Fibroblast of gingiva (primary cell): Measurements from ENCODE around the gene CDKN2C.

ENCODE experiments used
- DNase-seq: peaks from one replicate; pipeline ENCODE4 v3.0.0-alpha.2; 2011; ENCODE audit warnings: low read depth

CDKN2C gene

DNA sequence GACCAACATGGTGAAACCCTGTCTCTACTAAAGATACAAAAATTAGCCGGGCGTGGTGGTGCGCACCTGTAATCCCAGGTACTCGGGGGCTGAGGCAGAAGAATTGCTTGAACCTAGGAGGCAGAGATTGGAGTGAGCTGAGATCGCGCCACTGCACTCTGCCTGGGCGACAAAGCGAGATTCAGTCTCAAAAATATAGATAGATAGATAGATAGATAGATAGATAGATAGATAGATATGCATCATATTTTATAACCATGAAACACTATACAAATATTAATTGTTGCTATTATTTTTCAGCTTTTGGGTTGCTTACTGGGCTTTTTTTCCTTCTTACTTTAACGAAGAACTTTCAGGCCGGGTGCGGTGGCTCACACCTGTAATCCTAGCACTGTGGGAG, 5.2 kb upstream of the CDKN2C start:
- no peak for DNase-seq

DNA sequence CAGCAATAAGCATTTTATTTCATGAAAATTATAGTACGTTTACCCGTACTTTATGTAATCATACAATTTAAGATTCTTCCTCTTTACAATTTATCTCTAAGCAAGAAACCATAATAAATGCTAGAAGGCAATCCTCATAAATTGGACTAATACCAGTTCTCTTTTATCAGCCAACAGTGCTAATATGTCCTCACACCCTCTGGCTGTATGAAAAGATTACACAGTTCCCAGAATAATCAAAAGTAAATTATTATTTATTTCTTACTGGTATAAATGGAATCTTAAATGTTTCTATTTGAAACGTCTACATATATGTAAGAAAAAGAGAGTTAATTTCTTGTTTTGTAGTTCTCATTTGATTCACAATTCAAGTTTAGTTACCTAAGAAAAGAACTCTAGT, 3.1 kb upstream of the CDKN2C start:
- DNase-seq: no peak

- peak; percentile 55 for DNase-seq
Observed at GRCh38 chr1:50967416-50968157, 2.5 kb upstream of the CDKN2C start.

- peak; percentile 94 for DNase-seq
Observed at GRCh38 chr1:50968158-50968820, 1.8 kb upstream of the CDKN2C start.

GRCh38 chr1:50968821-50969610, 1.0 kb upstream of the CDKN2C start:
- no peak for DNase-seq

- no peak for DNase-seq
Observed at GRCh38 chr1:50970509-50970887, 453 bp downstream of the CDKN2C start.

DNA sequence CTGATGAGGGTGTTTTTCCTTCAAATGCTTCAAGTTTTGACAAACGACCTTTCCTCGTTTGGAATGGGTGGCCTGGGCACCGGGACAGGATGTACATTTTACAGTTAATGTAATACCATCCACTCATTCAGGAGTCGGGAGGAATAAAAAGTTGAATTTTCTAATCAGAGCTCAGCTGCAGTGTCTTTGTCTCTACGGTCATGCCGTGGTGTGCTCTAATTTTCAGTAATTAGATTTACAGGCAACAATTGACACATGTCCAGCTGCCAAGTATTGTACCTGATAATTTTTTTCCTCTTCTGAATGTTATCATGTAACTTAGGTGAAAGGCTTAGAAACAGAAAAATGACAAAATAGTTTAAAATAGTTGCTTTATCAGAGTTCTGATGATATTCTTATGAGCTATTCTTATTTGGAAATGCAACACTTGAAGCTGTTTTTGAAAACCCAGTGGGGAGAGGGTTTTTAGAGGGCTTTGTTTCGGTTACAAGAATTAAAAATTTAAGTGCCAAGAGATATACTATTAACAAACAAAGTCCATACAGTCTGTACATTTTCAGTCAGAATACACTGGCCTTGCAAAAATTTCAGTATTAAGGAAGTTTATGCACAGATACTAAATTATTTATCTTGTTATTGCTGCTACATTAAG, 1.0 kb downstream of the CDKN2C start:
- no peak for DNase-seq

- DNase-seq: no peak
Observed at GRCh38 chr1:50971748-50972305, 1.8 kb downstream of the CDKN2C start.

- no peak for DNase-seq
Observed at GRCh38 chr1:50972766-50973165, 2.7 kb downstream of the CDKN2C start.

- peak; percentile 29 for DNase-seq
Observed at GRCh38 chr1:50973255-50973654, 3.2 kb downstream of the CDKN2C start.

- no peak for DNase-seq
Observed at GRCh38 chr1:50973875-50974617, 4.0 kb downstream of the CDKN2C start.

GRCh38 chr1:50974618-50974935, 4.5 kb downstream of the CDKN2C start:
- DNase-seq: no peak

DNA sequence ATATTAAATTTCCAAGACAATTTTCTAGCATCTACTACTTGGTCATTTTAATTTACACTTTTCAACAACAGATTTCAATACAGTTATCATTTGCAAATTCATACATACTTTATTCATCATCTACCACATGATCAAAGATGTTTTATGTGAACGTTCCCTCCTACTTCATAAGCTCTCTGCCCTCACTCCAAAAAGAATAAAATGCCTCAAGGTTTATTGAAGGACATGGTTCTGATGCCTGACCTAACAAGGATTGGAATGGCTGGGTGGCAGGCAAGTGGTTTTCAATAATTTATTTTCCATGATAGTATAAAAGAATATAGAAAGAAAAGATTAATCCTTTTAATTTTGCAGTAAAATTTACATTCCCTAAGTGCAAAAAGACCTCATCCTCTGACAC, 5.4 kb downstream of the CDKN2C start:
- DNase-seq: no peak

DNA sequence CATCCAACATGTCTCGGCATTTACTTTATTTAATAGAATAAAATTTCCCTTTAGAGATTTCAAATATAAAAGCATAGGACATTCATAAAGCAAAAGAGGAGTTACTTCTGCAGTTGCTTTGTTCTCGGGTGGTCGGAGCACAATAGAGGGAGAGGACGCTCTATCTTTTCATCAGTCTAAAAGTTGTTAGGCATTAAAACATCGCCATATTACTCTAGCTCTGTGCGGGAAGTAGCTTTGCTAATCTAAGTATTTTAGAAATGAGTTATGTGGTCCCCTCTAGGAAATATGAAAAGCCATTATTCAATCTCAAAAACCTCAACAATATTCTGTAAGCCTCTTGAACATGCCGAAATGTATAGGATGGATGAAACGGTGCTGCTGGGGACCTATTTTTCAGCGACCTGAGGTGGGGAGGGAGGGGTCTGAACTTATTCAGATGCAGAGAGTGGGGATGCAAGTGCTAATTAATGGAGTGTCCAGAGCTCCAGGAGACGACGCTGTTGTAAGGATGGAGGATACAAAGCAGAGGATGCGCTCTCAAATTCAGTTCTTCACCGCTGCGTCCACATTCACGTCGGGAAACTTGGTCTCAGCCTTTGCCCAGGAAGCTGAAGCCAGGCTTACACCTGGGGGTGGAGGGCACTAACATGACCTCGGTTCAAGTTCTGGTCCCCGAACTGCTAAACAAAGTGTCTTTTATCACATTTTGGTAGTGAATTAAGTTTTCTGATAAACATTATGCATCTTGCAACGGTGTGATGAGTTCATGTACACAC, 6.3 kb downstream of the CDKN2C start:
- no peak for DNase-seq

DNA sequence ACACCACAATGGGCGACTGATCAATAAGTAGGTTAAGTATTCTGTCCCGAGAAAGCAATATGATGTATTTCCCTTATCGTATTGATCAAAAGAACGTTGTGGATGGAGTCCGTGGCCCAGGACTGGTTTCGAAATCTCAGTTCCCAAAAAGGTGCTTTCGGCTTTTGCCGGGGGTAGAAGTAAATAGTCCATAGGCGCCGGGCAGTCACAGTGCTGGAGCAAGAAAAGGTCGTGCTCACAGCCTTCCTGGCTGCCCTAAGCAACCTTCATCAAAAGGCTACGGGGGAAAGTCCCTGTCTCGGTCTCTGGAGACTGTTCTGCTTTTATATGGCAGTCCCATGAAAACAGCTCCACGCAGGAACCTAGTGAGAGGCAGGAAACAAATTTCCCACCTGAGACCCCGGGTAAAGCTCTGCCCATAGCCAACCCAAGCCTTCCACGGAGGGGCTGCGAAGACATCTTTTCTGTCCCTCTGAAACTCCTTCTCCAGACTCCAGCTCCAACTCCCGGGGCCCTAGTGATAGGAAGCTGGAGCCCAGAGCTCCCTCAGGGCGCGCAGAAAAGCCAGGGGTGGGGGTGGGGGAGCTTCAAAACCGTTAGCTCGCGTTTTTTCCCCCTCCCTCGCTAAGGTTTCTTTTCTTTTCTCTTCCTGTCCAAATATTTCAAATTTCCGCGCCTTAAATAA, 7.0 kb downstream of the CDKN2C start:
- peak; percentile 51 for DNase-seq

DNA sequence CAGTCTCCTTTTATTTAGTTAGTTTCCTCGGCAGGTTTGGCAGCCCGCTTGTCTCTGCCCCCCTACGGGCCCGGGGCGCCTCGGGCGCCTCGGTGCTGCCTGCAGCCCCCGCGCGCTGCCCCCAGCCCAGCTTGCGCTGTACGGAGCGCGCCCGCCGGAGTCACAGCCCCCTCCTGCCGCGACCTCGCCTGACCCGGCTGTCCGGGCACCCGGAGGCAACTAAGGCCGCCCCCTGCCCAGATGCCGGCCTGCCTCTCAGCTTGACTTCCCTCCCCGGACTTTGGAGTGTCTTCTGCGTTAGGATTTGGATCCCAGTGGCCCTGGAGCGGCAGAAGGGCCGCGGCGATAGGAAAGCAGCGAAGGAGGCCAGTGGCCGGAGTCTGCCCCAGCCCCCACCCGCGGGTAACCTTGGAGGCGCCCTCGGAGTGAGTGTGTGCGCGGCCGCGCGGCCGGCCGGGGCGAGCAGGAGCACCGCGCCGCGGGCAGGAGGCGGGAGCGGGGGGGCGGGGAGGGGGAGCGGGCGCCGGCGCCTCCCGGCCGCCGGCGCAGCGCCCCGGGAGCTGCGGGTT, 7.6 kb downstream of the CDKN2C start:
- peak; percentile 74 for DNase-seq

DNA sequence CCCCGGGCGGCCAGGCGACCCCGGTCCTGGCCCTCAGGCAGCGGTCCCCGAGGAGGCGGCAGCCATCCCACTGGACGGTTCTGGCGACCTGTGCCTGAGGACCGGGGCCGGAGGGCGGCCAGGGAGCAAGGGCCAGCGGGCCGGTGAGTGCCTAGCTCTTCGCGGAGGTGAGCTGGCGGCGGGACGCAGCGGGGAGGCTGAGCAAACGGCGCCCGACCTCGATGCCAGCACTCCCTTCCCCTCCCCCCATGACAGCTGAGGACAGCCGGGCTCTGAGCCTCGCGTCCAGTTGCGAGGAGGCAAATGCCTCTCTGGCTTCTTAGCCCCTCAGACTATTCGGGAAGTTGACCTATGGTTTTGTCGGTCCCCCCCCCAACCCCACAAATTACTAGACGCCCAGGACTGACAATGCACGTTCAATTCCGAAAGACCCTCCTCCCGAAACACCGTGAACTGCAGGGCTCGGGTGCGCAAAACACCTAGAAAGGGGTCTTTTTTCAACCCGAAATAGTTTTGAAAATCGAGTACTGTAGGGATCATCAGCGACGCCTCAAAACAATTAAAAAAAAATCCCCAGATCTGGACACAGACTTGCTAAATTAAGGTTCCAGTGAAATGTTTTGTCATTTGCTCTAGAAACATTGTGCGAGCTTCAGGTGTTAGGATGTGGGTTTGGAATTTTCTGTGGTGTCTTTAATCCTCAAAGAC, 8.3 kb downstream of the CDKN2C start:
- DNase-seq: peak; percentile 61

DNA sequence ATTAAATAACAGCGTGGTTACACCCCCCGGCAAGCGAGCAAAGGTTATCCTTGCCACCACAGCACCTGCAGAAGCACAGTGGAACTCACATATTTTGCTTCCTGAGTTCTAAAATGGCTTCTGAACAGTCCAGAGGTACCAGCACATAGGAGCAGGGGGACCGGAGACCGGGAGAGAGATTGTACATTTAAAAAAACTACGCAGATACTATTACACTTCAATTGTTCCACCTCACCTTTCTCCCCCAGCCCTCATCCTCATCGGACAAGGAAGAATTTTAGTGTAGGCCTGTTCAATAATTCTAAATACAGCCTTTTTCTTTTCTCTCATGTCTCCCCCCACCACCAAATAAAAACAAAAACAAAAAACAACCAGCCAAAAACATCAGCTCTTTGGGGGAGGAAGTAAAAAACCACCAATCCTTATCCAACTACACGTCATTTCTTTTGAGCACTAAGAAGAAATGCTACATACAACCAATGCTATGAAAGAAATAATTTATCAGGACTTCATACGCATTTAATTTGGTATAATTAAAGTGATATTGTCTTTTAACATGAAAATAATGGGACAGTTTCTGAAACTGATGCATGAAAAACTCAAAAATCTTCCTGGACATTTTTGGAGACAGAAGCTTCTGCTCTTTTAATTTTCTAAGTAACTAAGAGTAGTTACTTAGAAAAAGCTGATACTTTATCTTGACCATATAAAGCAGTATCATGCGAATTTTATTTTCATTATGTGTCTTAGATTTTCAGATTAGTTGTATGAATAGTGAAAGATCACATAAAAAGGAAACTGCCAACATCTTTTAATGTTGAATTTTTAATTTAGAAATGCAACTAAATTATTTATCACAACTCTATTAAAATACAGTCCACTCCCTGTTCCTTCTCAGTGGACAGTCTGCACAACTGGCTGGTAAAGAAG, 9.1 kb downstream of the CDKN2C start:
- no peak for DNase-seq
